ENCODE results near the gene SLC2A1.

DNA sequence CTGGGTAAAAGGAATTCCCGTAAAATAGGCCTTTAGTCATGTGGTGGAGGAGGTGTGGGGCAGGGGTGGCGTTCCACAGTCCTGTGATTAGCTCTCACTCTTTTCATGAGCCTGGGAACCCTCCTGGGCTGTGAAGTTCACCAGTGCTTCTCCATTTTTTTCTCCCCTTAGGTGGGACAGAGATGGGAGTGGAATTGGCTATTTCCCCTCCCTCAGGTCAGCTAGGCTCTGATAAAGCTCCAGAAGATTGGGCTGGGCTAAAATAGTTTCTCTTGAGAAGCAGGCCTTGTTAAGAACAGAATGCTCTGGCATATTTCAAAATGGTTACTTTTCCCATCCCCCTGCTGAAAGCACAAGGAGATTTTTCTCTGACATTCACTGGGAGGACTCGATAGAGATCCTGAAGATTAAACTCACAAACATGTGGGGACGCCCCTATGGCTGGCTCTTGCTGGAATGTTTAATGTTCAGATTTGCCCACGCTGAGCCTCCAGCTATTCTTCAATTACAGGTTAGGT, 33.4 kb upstream of the SLC2A1 start:
- no peak for TF ChIP-seq CTCF (conservative IDR thresholded peaks at IDR 0.05)
- TF ChIP-seq EZH2 (IDR thresholded peaks at IDR 0.05; ENCODE audit: low read depth), result no peak

Measured in PC-9 (cell line).